ENCODE results near the gene ZNF19.

ZNF19 gene

GRCh38 chr16:71440669-71441347 is 48.3 kb downstream of the ZNF19 start:
- no peak for DNase-seq

DNA sequence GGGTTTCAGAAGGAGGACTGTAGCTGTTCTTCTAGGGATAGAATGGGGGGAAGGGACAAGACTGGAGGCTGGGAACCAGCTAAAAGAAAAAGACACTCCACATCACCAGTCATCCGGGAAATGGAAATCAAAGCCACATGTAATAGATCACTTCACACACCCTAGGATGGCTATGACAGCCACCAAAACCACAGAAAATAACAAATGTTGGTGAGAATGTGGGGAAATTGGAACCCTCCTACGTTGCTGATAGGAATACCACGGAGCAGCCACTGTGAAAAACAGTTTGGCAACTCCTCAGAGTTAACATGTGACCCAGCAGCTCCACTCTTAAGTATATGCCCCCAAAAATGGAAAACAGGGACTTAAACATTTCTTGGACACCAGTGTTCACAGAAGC is 49.6 kb downstream of the ZNF19 start:
- no peak for DNase-seq

GRCh38 chr16:71436473-71436872 is 52.7 kb downstream of the ZNF19 start:
- no peak for DNase-seq

- no peak for DNase-seq
Observed at GRCh38 chr16:71432906-71433305, 56.2 kb downstream of the ZNF19 start.

- no peak for DNase-seq
Observed at GRCh38 chr16:71431991-71432390, 57.1 kb downstream of the ZNF19 start.

- DNase-seq, result no peak
Observed at GRCh38 chr16:71431176-71431575, 57.9 kb downstream of the ZNF19 start.

GRCh38 chr16:71430744-71431143 is 58.4 kb downstream of the ZNF19 start:
- no peak for DNase-seq

GRCh38 chr16:71429581-71429980 is 59.5 kb downstream of the ZNF19 start:
- DNase-seq, result no peak

DNA sequence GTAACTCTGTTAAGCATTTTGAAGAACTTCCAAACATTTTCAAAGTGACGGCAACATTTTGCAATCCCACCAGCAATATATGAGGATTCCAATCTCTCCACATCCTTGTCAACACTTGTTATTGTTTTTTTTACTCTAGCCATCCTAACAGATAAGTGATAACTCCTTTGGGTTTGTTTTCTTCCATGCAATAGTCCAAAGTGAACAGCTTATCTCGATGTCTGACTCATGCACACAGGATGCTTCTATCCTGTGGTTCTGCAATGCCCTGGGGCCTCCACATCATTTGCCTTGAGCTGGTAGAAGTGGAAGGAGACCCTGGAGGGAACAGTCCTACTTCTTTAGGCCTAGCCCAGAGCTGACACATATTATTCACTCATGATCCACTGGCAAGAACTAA is 60.2 kb downstream of the ZNF19 start:
- no peak for DNase-seq

GRCh38 chr16:71428385-71428784 is 60.7 kb downstream of the ZNF19 start:
- no peak for DNase-seq

GRCh38 chr16:71426880-71427615 is 62.1 kb downstream of the ZNF19 start:
- no peak for DNase-seq

DNA sequence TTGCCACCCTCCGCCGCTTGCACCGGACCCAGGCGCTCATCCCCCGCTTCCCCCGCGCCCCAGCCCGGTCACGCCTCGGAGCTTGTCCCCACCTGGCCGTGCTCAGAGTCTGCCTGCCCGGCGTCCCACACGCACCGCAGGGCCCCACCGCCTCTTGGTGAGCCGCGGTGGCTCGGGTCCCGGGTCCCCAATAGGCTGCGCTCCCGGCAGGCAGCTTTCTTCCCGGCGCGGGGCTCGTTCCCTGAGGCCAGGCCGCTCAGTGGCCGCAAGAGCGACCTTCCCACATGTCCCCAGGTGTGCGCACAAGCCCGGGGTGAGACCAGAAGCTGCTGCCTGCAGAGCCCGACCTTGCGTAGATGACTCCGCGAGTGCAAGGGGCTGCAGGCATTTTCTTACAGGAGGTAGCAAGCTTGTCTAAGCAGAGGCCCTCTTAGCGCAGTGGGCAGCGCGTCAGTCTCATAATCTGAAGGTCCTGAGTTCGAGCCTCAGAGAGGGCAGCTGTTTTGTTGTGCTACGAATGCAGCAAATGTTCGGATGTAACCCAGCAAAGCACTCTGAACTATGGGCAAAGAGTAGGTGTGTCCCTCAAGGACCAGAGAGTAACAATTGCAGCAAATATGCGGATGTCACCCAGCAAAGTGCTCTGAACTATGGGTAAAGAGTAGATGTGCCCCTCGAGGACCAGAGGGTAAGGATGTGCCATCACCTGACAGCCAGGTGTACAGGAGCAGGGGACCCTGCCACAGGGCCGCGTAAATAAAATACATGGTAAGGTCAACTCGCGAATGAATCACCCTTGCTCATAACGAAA is 62.9 kb downstream of the ZNF19 start:
- DNase-seq, result no peak

GRCh38 chr16:71425746-71426068 is 63.4 kb downstream of the ZNF19 start:
- no peak for DNase-seq

DNA sequence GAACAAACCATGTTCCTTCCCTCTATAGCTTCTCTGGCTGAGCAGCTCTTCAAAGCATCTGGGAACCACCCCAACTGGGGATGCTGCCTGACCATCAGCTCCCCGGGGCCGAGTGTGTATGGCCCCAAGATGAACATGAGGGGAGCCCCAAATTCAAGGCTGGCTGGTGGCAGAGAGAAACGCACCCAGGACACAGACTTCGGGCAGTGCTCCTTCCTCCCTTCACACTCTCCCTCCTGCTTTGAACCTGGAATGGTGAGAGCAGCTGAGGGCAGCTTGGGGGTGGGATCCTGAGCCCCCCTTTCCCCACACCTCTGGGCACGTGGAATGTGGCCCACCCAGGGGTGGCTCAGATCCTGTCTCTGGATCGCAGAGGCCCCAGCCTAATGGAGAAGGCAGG is 64.5 kb downstream of the ZNF19 start:
- no peak for DNase-seq

GRCh38 chr16:71423865-71424264 is 65.3 kb downstream of the ZNF19 start:
- no peak for DNase-seq

All from activated CD4-positive, alpha-beta T cell treated with anti-CD3 and anti-CD28 coated beads, Interleukin-2, amount 50 U/mL, for 4 hours (primary cell).